NCI-H774 (cell line): ENCODE measurements around the gene PPIE.

Source experiments
- DNase-seq: peaks from one replicate; lab custom pipeline; 2025; lab: John Stamatoyannopoulos, UW

Gene PPIE

GRCh38 chr1:39805385-39805784 lies 66.7 kb downstream of the PPIE start:
- DNase-seq = no peak

DNA sequence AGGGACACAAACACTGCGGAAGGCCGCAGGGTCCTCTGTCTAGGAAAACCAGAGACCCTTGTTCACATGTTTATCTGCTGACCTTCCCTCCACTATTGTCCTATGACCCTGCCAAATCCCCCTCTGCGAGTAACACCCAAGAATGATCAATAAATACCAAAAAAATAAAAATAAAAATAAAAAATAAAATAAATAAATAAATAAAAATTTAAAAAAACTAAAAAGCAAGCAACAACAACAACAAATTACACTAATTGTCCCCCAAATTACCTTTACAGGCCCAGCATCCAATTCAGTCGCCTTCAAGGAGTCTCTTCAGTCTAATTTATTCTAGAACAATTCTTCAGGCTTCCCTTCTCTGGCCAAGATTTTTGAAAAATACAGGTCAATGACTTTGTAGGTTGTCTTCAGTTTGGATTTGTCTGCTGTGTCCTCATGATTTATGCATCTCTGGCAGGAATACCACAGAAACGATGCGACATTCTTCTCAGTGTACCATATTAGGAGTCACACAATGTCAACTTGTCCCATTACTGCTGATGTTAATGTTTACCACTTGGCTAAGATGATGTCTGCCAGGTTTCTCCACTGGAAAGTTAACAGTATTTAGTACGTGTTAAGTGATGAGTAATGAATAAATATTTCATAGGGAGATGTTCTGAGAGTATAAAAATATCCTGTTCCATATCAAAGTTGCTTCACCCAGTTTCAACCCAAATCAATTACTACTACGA lies 70.3 kb downstream of the PPIE start:
- no peak for DNase-seq

GRCh38 chr1:39812913-39813312 lies 74.2 kb downstream of the PPIE start:
- no peak for DNase-seq
